GM12878 (cell line): ENCODE measurements around the gene ADGRD2. TPM values are rescaled to one million over a fixed set of nuclear protein-coding genes. Genes with fewer than 3 reads are reported as not detected.

Source experiments
- ATAC-seq: fragments of 200-7000 bp; cut with Tn5 transposase; 3 replicates; pipeline ENCODE4 v1.9.1; 2020; ENCODE audit warnings: mild to moderate bottlenecking, moderate library complexity
- BruUV-seq: library from RNA; stranded (reverse); fragments of 400-500 nt; replicated peaks from 2 replicates; lab custom pipeline; 2021; lab: Mats Ljungman, UMichigan
- CTCF ChIA-PET: fragments of 300-600 bp; sonication (Branson Sonifier 250); formaldehyde crosslinking; extraction: SDS; loops from one replicate; lab custom pipeline; 2021; ENCODE audit warnings: inconsistent platforms; lab: Yijun Ruan, JAX
- POLR2A ChIA-PET: fragments of 350-600 bp; formaldehyde crosslinking; extraction: SDS; loops from one replicate; lab custom pipeline; 2021; ENCODE audit warnings: inconsistent platforms; lab: Charles Lee
- RAD21 ChIA-PET: fragments of 300-600 bp; sonication (Branson Sonifier 250); formaldehyde crosslinking; loops from one replicate; lab custom pipeline; 2023; ENCODE audit warnings: antibody characterized with exemption; ENCODE audit not compliant: unreplicated experiment; lab: Charles Lee
- SMC1A ChIA-PET: fragments of 300-600 bp; sonication (Branson Sonifier 250); formaldehyde crosslinking; loops from one replicate; lab custom pipeline; 2023; ENCODE audit not compliant: unreplicated experiment, uncharacterized antibody; lab: Charles Lee
- DNase-seq: peaks from one replicate; pipeline ENCODE4 v3.0.0-alpha.2; 2011; ENCODE audit warnings: low read depth, low spot score
- FAIRE-seq: peaks from 3 replicates; lab custom pipeline; 2011; peaks lifted over from hg19 to GRCh38; lab: Jason Lieb, UNC
- H2AFZ ChIP-seq: 2 replicates; pipeline ENCODE4 v1.6.0; 2011; ENCODE audit warnings: low read depth, low read length, control low read depth; ENCODE audit not compliant: control insufficient read depth
- H3K27ac ChIP-seq: 2 replicates; pipeline ENCODE4 v1.5.1; 2011; ENCODE audit warnings: control low read depth; ENCODE audit not compliant: control insufficient read depth, insufficient read depth
- H3K27me3 ChIP-seq, 2 experiments: replicated peaks in 1 of 2; 2 replicates each; pipeline versions ENCODE4 v1.6.0 to v1.6.1; 2011; ENCODE audit warnings: low read length in 1 of 2; ENCODE audit not compliant: control insufficient read depth in 2 of 2, insufficient read depth in 2 of 2
- H3K36me3 ChIP-seq, 2 experiments: 2 replicates each; pipeline ENCODE4 v1.5.1; 2011; ENCODE audit warnings: low read length in 1 of 2; ENCODE audit not compliant: control insufficient read depth in 2 of 2, insufficient read depth in 2 of 2
- H3K4me1 ChIP-seq: 2 replicates; pipeline ENCODE4 v1.6.1; 2011; ENCODE audit warnings: mild to moderate bottlenecking, low read length, moderate library complexity, mixed read lengths; ENCODE audit not compliant: control insufficient read depth, insufficient read depth
- H3K4me2 ChIP-seq: 2 replicates; pipeline ENCODE4 v1.6.0; 2011; ENCODE audit warnings: control low read depth; ENCODE audit not compliant: control insufficient read depth, insufficient read depth
- H3K4me3 ChIP-seq: fragments of 200-600 bp; sonication (generic); 2 replicates; pipeline ENCODE4 v1.5.1; 2016
- H3K79me2 ChIP-seq: 2 replicates; pipeline ENCODE4 v1.6.0; 2011; ENCODE audit warnings: low read length; ENCODE audit not compliant: control insufficient read depth, insufficient read depth
- H3K9ac ChIP-seq: 2 replicates; pipeline ENCODE4 v1.8.0; 2011; ENCODE audit warnings: low read length, control low read depth, mixed read lengths; ENCODE audit not compliant: control insufficient read depth, insufficient read depth
- H3K9me3 ChIP-seq: replicated peaks from 3 replicates; pipeline ENCODE4 v1.5.1; 2011; ENCODE audit warnings: mild to moderate bottlenecking, low read length; ENCODE audit not compliant: control insufficient read depth, insufficient read depth
- H4K20me1 ChIP-seq: 2 replicates; pipeline ENCODE4 v1.6.0; 2011; ENCODE audit not compliant: control insufficient read depth, insufficient read depth
- ASH2L ChIP-seq: fragments of 300-600, 200-600 bp; sonication (generic); IDR thresholded peaks from 2 replicates; pipeline ENCODE4 v1.6.1; 2017; ENCODE audit warnings: low read depth, mild to moderate bottlenecking, borderline replicate concordance
- BCL11A ChIP-seq: IDR thresholded peaks from 2 replicates; pipeline ENCODE4 v1.6.1; 2011; ENCODE audit warnings: low read depth, low read length
- CBFB ChIP-seq: IDR thresholded peaks from 2 replicates; pipeline ENCODE4 v1.6.1; 2016; ENCODE audit warnings: antibody characterized with exemption, low read depth
- CBX3 ChIP-seq: fragments of 200-600 bp; sonication (generic); IDR thresholded peaks from 2 replicates; pipeline ENCODE4 v1.6.1; 2016; ENCODE audit warnings: low read depth, borderline replicate concordance
- KDM1A ChIP-seq: fragments of 200-600 bp; sonication (generic); IDR thresholded peaks from 2 replicates; pipeline ENCODE4 v1.6.1; 2016; ENCODE audit warnings: borderline replicate concordance
- LARP7 ChIP-seq: fragments of 450-650 bp; IDR thresholded peaks from 2 replicates; pipeline ENCODE4 v1.6.1; 2017; ENCODE audit warnings: mild to moderate bottlenecking
- TAF1 ChIP-seq: IDR thresholded peaks from 2 replicates; pipeline ENCODE4 v1.6.1; 2011; ENCODE audit warnings: mild to moderate bottlenecking, low read depth, low read length, borderline replicate concordance
- TARDBP ChIP-seq: IDR thresholded peaks from 2 replicates; pipeline ENCODE4 v1.6.1; 2016; ENCODE audit warnings: borderline replicate concordance
- TCF3 ChIP-seq: IDR thresholded peaks from 2 replicates; pipeline ENCODE4 v1.6.1; 2012; ENCODE audit warnings: low read depth, mild to moderate bottlenecking, low read length, borderline replicate concordance; ENCODE audit not compliant: insufficient read depth
- ZNF384 ChIP-seq: IDR thresholded peaks from 2 replicates; pipeline ENCODE4 v1.6.1; 2012; ENCODE audit warnings: low read depth, mild to moderate bottlenecking, low read length, improper control_type of control experiment, borderline replicate concordance
- ZNF622 ChIP-seq: fragments of 450-650 bp; IDR thresholded peaks from 2 replicates; pipeline ENCODE4 v1.6.1; 2017; ENCODE audit warnings: mild to moderate bottlenecking, inconsistent platforms
- WGBS: methylation state at CpG from one replicate; pipeline ENCODE4 v1.1.6; 2016; ENCODE audit warnings: low lambda C conversion rate; ENCODE audit not compliant: insufficient replicate concordance, insufficient coverage; ENCODE audit errors: missing lambda C conversion rate; 5-methylcytosine and 5-hydroxymethylcytosine counted together
- in situ Hi-C: fragments of 300-500 bp; cut with MboI; formaldehyde crosslinking; loops from 9 replicates; pipeline ENCODE4 v1.14.3; 2018; ENCODE audit warnings: mixed read lengths
- intact Hi-C: fragments of 100-400 bp; cut with micrococcal nuclease; formaldehyde crosslinking; loops from one replicate; pipeline ENCODE4 v1.14.2; 2022; ENCODE audit not compliant: unreplicated experiment
- polyA plus RNA-seq, 11 experiments: library from polyadenylated mRNA; depleted of rRNA in 4 of 11; unstranded in 6 of 11; stranded (reverse) in 5 of 11; fragments of >200 nt; fragmentation: Nextera tagmentation in 4 of 11; fragmentation: Illumina TruSeq in 1 of 11; extraction: Ambion mirVana in 4 of 11; extraction: Trizol in 1 of 11; gene quantifications; 1 replicate in 1 of 11; 2 replicates in 10 of 11; pipeline versions ENCODE4 v1.2.1 to v1.2.3, GENCODE V29; 2011 to 2016; ENCODE audit warnings: inconsistent platforms in 2 of 11, missing spikeins in 2 of 11, low read depth in 1 of 11
- total RNA-seq, 4 experiments: library from RNA; depleted of rRNA in 3 of 4; stranded (reverse); fragments of >200 nt in 3 of 4; fragmentation: Illumina TruSeq in 1 of 4; extraction: Trizol in 1 of 4; gene quantifications; 2 replicates each; pipeline versions ENCODE4 v1.2.1 to v1.2.3, GENCODE V29; 2013 to 2021

Gene ADGRD2
- total and polyA plus RNA-seq, 10 of the 15 experiments (the other 5 are each of a cell fraction or from before 2014, with no cell fraction given) = not detected

GRCh38 chr9:124496463-124496862 lies 46.2 kb downstream of the ADGRD2 start:
- intact Hi-C loops = no loop called here
- H3K4me1 ChIP-seq = peaks cover 34% of the 10 kb centered on the region
- POLR2A ChIA-PET = no interaction called here
- no peaks in the 10 kb centered on the region for H3K79me2 ChIP-seq
- no peak overlapping the region for H3K9ac ChIP-seq
- WGBS = 43% methylated on average over 15 of the region's 15 CpGs
- no peak overlapping the region for H3K27ac ChIP-seq
- no peak for DNase-seq
- SMC1A ChIA-PET = no interaction called here
- H3K9me3 ChIP-seq = no peaks in the 10 kb centered on the region
- H4K20me1 ChIP-seq = no peaks in the 10 kb centered on the region
- H2AFZ ChIP-seq = no peak overlapping the region
- in situ Hi-C loops = no loop called here
- TF ChIP-seq ASH2L (no peak), BCL11A (no peak), CBFB (no peak), TCF3 (no peak), ZNF384 (no peak), ZNF622 (no peak), TAF1 (no peak), CBX3 (no peak), KDM1A (no peak), LARP7 (no peak), TARDBP (no peak)
- no peak for FAIRE-seq
- H3K4me2 ChIP-seq = no peak overlapping the region; the same call in 1 of the 2 replicates
- BruUV-seq = no TSS peak
- no peaks in the 10 kb centered on the region; a peak in 1 of 4 replicates for H3K27me3 ChIP-seq
- ATAC-seq = no peak
- RAD21 ChIA-PET = no interaction called here
- H3K4me3 ChIP-seq = no peak overlapping the region
- CTCF ChIA-PET = no interaction called here
- H3K36me3 ChIP-seq = no peaks in the 10 kb centered on the region
